Measurements from ENCODE around the gene KRT80.

Gene KRT80

GRCh38 chr12:52179396-52179973 lies 12.3 kb downstream of the KRT80 start:
- DNase-seq (ENCODE audit: low spot score), result no peak

- DNase-seq (ENCODE audit: low spot score), result no peak
Observed at GRCh38 chr12:52178984-52179383, 12.8 kb downstream of the KRT80 start.

GRCh38 chr12:52178443-52178842 lies 13.4 kb downstream of the KRT80 start:
- DNase-seq (ENCODE audit: low spot score), result no peak

- no peak for DNase-seq (ENCODE audit: low spot score)
Observed at GRCh38 chr12:52175371-52176350, 16.2 kb downstream of the KRT80 start.

- DNase-seq (ENCODE audit: low spot score), result no peak
Observed at GRCh38 chr12:52173526-52173925, 18.3 kb downstream of the KRT80 start.

GRCh38 chr12:52172956-52173355 lies 18.9 kb downstream of the KRT80 start:
- DNase-seq (ENCODE audit: low spot score), result no peak

GRCh38 chr12:52171950-52172512 lies 19.8 kb downstream of the KRT80 start:
- peak; percentile 58 for DNase-seq (ENCODE audit: low spot score)

- no peak for DNase-seq (ENCODE audit: low spot score)
Observed at GRCh38 chr12:52170827-52171226, 21.0 kb downstream of the KRT80 start.

- no peak for DNase-seq (ENCODE audit: low spot score)
Observed at GRCh38 chr12:52169886-52170285, 21.9 kb downstream of the KRT80 start.

GRCh38 chr12:52168019-52168717 lies 23.6 kb downstream of the KRT80 start:
- peak; percentile 45 for DNase-seq (ENCODE audit: low spot score)

- no peak for DNase-seq (ENCODE audit: low spot score)
Observed at GRCh38 chr12:52167526-52167925, 24.3 kb downstream of the KRT80 start.

- no peak for DNase-seq (ENCODE audit: low spot score)
Observed at GRCh38 chr12:52166672-52167071, 25.1 kb downstream of the KRT80 start.

- DNase-seq (ENCODE audit: low spot score), result no peak
Observed at GRCh38 chr12:52165096-52165855, 26.5 kb downstream of the KRT80 start.

GRCh38 chr12:52164624-52165023 lies 27.2 kb downstream of the KRT80 start:
- DNase-seq (ENCODE audit: low spot score), result no peak

- no peak for DNase-seq (ENCODE audit: low spot score)
Observed at GRCh38 chr12:52162981-52163380, 28.8 kb downstream of the KRT80 start.

GRCh38 chr12:52160200-52160599 lies 31.6 kb downstream of the KRT80 start:
- DNase-seq (ENCODE audit: low spot score), result no peak

GRCh38 chr12:52157566-52158150 lies 34.2 kb downstream of the KRT80 start:
- no peak for DNase-seq (ENCODE audit: low spot score)

- DNase-seq (ENCODE audit: low spot score), result peak; percentile 94
Observed at GRCh38 chr12:52156757-52157565, 34.9 kb downstream of the KRT80 start.

GRCh38 chr12:52156311-52156710 lies 35.5 kb downstream of the KRT80 start:
- no peak for DNase-seq (ENCODE audit: low spot score)

All from HuH-7 (cell line).